NCI-H2107 (cell line): ENCODE data around the gene KRT33A.
A peak's percentile ranks its signal among the peaks of the same experiment; 100 is the strongest.

Source experiments
- DNase-seq: peaks from one replicate; lab custom pipeline; 2025; lab: John Stamatoyannopoulos, UW

KRT33A gene

DNA sequence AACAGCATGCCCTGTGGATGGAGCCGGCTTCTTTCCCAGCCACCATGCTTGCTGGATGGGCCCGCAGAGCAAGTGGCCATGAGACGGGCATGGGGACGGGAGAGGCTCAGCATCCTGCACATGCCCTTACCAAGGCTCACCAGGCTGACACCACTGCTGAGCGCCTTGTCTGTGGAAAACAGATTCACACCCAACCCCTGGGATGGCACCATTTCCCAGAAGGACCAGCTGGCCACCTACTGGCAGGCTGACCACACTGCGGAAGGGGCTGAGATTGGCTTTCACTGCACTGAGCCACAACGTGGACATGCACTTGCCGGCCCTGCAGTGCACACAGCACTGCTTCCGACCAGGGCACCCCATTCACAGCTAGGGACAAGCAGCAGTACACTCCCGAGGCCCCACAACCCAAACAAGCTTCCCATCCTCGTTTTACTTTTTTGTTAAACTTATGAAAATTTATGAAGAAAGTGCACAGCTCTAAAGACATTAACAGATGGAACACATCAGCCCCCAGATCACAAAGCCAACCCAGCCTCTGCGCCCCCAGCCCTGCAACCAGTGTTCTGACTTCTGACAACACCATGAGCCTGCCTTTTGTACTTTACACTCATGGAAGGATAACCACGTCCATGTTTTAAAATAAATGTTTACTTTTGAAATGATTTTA lies 21.2 kb downstream of the KRT33A start:
- peak; percentile 14 for DNase-seq

DNA sequence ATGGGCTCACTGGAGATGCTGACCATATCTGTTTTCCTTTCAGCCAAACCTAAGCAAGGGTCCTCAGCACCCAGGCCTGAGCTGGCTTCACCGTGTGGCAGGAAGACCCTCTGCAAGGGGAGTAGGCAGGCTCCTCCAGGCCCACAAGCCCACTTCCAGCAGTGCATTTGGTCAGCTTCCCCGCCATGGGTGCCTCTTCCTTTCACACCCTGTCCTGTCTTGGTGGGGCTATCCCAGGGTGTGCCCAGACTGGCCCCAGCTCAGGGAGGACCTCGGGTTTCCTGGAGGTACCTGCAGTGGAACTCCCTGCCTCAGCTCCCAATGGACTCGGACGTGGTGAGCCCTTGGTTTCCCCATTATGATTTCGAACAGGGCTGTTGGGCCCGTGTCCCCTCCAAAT lies 22.4 kb downstream of the KRT33A start:
- no peak for DNase-seq

DNA sequence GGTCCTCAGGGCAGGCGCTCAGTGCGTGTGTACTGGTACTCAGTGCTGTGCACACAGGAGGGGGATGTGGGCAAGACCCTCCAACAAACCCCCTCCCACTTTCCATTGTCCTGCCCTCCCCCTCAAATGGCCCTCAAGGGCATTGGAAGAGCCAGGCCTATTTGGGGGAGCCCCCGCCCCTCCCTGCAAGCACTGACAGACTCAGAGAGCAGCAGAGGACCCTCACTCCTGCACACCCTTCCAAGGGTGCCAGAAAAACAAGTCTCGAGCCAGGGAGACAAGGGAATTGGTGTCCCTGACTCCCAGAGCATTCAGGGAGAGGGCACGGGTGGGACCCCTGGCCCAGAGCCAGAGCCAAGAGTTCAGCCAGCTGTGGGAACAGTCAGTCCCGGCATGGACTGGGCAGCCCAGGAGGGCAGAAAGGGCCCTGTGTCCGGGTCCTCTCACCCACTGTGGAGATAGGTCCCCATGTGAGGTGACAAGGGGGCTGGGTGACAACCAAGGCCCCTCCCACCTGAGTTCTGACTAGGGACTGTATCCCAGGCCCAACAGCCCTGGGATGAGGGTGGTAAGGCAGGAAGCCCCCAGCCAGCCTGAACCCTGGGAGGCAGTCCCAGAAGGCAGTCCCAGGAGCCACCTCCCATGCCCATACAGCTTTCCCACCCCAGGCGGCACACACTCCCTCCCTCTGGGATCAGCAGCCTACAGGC lies 23.1 kb downstream of the KRT33A start:
- DNase-seq = no peak

GRCh38 chr17:41326173-41327145 lies 24.2 kb downstream of the KRT33A start:
- no peak for DNase-seq

- DNase-seq = no peak
These were observed 25.0 kb downstream of the KRT33A start for GRCh38 chr17:41325611-41326010.

DNA sequence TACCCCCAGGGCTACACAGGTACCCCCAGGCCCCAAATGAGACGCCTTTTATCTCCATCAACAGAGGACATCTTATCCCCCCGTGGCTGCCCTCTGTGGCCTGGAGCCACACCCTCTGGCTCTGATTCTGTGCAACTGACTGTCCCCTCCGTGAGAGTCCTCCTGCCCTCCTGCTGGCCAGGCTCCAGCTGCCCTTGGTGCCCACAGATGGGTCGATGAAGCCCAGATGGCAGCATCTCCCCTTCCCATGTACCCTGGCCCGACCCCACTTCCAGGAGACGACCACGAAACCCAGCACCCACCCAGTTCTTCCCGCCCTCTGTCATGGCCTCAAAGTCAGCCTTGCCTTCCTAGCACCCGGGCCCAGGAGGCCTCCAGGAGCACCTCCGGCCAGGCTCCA lies 25.5 kb downstream of the KRT33A start:
- DNase-seq = no peak

DNA sequence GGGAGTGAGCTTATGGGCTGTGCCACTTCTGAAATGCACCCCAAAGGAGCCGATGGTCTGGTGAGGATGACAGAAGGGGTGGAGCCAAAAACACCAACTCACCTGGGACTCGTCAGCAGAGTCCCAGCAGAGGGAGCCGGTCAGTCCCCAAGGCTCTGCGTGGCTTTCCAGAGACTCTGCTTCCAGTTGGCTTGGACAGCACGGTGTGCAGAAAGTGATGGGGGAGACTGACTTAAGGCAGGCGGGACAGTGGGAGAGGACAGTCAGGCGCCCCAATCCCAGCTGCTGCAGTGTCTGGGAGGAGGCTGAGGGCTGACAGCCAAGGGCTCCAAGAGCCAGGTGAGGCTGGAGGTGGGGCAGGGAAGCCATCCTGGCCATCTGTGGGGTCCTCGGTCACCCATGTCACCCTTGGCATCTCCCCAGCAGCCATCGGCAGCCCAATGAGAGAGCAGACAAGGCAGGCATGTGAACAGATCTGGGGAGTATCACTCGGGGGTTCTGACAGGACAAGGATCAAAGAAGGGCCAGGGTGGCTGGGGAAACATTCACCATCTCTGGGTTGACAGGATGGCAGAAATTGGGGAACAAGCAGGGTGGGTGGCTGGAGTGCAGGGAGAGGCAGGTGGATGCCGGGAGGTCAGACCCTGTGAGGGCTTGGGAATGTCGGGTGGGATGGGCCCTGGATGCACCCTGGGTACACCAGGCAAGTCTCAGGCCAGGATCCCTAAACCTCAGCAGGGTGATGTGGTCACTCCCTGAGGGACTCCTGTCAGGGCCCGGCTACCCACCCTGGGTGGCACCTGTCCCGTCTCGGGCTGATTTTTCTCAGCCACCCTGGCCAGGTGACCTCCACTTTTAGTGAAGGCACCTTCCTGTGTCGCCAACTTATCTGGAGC lies 26.2 kb downstream of the KRT33A start:
- peak; percentile 8 for DNase-seq

- no peak for DNase-seq
These were observed 27.4 kb downstream of the KRT33A start for GRCh38 chr17:41322903-41323895.

GRCh38 chr17:41322094-41322902 lies 28.3 kb downstream of the KRT33A start:
- DNase-seq = no peak

DNA sequence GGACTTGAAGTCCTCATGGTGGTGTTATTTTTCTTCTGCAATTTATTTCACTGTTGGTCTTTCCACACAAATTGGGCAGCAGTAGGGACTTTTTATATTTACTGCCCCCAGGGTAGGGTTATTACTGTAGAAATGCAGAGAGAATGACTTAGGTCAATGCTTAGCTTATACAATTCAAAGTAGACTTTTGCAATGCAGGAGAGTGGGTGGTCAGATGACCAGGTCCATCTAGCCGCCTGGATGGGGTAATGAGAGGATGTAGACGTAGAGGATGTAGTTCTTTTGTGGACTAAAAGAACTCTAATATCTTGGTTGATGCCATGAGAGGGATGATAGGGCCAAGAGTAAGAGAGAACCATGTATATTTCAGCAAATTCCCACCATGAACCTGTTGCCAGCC lies 32.4 kb downstream of the KRT33A start:
- DNase-seq = no peak

DNA sequence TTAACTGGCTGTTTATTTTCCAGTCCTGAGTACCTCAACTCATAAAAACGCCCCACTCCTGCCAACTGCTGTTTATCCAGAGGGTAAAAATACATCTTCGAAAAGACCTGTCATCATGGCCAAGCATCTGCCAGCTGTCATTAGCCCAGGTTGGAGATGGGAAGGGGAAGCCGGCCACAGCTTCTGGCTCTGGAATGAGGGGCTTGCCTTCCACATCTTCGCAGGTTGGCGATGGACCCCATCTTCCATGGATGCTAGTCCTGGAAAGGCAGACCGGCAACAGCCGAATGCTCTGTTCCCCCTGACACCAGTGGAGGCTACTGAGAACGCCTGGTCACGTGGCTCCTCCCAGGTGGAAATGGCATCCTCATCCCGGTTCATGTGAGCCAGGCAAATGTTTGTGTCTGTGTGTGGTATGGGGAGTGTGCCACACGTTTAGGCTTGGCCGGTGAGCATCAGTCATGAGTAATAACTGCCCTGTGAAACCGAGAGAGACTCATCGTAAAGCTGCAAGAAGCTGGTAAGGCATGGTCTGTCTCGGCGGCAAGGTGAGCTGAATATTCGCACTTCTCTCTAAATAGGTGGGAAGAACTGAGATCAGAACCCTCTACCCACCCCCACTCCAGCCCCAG lies 34.7 kb downstream of the KRT33A start:
- no peak for DNase-seq

DNA sequence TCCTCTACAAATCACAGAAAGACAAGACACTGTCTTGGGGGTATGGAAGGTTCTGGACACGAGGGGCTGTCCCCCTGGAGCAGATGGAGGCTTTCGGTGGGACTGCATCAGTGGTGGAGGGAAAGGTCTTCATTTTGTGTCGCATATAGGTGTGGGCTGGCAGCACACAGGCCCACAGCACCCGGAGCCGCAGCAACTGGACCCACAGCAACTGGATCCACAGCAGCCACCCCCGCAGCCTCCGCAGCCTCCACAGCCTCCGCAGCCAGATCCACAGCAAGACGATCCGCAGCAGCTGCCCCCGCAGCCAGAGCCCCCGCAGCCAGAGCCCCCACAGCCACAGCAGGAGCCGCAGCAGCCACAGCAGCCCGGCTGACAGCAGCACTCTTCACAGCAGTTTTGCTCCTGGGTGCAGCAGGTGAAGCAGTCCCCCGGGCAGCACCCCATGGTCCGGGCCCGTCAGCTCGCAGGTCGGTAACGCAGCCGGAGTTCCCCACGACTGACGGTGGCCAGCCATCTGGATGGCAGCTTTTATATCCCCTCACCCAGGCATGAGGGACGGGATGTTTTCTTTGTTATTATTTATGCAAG lies 35.3 kb downstream of the KRT33A start, which contains the start of gene KRTAP17-1:
Gene KRTAP17-1 (minus strand): TSS at position 507 of the 591 bp plus-strand sequence. CDS start 60 bp downstream, at position 447.
- DNase-seq = no peak

- no peak for DNase-seq
These were observed 39.5 kb downstream of the KRT33A start for GRCh38 chr17:41311111-41311510.

DNA sequence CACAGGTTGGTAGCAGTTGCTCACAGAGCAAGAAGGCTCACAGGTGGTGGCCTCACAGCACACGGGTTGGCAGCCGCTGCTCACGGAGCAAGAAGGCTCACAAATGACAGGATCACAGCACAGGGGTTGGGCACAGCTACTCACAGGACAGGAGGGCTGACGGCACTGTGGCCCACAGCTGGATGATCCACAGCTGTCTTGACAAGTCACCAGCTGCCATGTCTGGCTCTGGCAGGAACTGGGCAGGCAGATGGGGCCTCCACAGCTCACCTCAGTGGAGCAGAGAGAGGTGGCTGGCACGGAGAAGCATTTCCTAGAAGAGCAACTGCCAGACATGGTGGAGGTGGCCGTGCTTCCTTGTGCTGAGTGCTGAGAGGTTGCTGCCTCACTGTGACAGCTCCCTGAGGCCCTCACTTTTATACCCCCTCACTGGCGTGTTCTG lies 41.7 kb downstream of the KRT33A start, which contains the start of gene KRTAP16-1:
Gene KRTAP16-1 (minus strand): TSS at position 392 of the 442 bp plus-strand sequence. CDS start 56 bp downstream, at position 336.
- no peak for DNase-seq

GRCh38 chr17:41308251-41308917 lies 42.2 kb downstream of the KRT33A start:
- no peak for DNase-seq

GRCh38 chr17:41307647-41308046 lies 43.0 kb downstream of the KRT33A start:
- no peak for DNase-seq

GRCh38 chr17:41304091-41304490 lies 46.5 kb downstream of the KRT33A start:
- no peak for DNase-seq

DNA sequence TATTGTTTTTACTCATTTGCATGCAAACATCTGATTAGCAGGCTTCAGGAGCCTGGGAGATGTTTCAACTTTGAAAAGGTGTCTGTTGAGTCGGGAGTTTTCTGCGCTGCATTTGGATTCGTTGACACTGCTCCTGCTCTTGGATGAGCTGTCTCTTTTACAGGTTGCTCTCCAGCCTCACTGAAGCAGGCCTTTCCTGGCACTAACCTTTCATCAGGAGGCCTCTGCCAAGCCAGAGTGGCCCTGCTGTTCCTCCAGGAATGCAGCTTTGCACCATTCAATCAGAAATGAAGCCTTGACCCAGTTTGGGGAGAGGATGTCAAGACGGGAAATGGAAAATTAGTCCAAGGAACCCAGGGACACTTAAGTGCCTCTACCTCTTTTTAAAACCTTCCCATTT lies 47.6 kb downstream of the KRT33A start:
- no peak for DNase-seq
